Mesothelial cell of epicardium (in vitro differentiated cells): ENCODE results near the gene XCL1. TPM values are rescaled to one million over a fixed set of nuclear protein-coding genes. Genes with fewer than 3 reads are reported as not detected.

Experiments
- DNase-seq, 2 experiments: peaks; one replicate each; pipeline ENCODE4 v3.0.0; 2021; ENCODE audit warnings: low spot score in 2 of 2; ENCODE audit not compliant: unreplicated experiment in 2 of 2
- H3K27ac Mint-ChIP-seq: 2 replicates; pipeline ENCODE4 v1.8.0; 2021; ENCODE audit warnings: mixed read lengths
- H3K27me3 Mint-ChIP-seq: 2 replicates; pipeline ENCODE4 v1.8.0; 2021; ENCODE audit warnings: low read depth, mixed read lengths
- H3K36me3 Mint-ChIP-seq: 2 replicates; pipeline ENCODE4 v1.8.0; 2021; ENCODE audit warnings: mixed read lengths
- H3K4me1 Mint-ChIP-seq: 2 replicates; pipeline ENCODE4 v1.8.0; 2021; ENCODE audit warnings: mixed read lengths
- H3K4me3 Mint-ChIP-seq: 2 replicates; pipeline ENCODE4 v1.8.0; 2021; ENCODE audit warnings: mild to moderate bottlenecking, moderate library complexity, mixed read lengths
- H3K9me3 Mint-ChIP-seq: 2 replicates; pipeline ENCODE4 v1.8.0; 2021; ENCODE audit warnings: mixed read lengths
- total RNA-seq: library from RNA; stranded (reverse); gene quantifications from 3 replicates; pipeline ENCODE4 v1.2.1, GENCODE V29; 2021
- TF ChIP-seq, protein P1 (sequence below): fragments of 200-600 bp; sonication (generic); IDR thresholded peaks from one replicate; pipeline ENCODE4 v1.5.0; 2021; ENCODE audit warnings: antibody characterized with exemption; ENCODE audit not compliant: unreplicated experiment

The XCL1 gene
- total RNA-seq, 1 donor from 2014 or later, result 0.16 TPM

DNA sequence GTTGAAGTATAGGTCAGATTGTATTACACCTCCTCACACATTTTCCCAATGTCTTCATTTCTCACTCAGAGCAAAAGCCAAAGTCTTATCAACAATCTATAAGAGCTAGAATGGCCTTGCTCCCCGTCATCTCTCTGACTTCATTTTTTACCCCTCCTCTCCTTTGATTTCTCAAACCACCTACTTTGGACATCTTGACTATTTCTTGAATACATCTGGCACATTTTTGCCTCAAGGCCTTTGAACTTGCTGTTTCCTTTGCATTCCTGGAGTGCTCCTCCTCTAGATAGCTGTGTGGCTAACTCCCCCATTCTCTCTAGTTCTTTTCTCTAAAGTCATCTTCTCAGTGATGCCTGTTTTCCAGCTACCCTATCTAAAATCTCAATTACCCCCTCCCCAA lies 25.4 kb upstream of the XCL1 start:
- no peaks in the 10 kb centered on the region for H3K27me3 Mint-ChIP-seq
- TF ChIP-seq, protein P1, sequence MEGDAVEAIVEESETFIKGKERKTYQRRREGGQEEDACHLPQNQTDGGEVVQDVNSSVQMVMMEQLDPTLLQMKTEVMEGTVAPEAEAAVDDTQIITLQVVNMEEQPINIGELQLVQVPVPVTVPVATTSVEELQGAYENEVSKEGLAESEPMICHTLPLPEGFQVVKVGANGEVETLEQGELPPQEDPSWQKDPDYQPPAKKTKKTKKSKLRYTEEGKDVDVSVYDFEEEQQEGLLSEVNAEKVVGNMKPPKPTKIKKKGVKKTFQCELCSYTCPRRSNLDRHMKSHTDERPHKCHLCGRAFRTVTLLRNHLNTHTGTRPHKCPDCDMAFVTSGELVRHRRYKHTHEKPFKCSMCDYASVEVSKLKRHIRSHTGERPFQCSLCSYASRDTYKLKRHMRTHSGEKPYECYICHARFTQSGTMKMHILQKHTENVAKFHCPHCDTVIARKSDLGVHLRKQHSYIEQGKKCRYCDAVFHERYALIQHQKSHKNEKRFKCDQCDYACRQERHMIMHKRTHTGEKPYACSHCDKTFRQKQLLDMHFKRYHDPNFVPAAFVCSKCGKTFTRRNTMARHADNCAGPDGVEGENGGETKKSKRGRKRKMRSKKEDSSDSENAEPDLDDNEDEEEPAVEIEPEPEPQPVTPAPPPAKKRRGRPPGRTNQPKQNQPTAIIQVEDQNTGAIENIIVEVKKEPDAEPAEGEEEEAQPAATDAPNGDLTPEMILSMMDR, result no peak
- H3K27ac Mint-ChIP-seq, result peak overlapping the region; percentile 32
- peaks cover 23% of the 10 kb centered on the region for H3K9me3 Mint-ChIP-seq
- no peak for DNase-seq
- peaks cover 13% of the 10 kb centered on the region for H3K4me1 Mint-ChIP-seq
- H3K36me3 Mint-ChIP-seq, result peaks cover 7% of the 10 kb centered on the region
- no peak overlapping the region for H3K4me3 Mint-ChIP-seq

GRCh38 chr1:168551688-168552087 lies 24.7 kb upstream of the XCL1 start:
- H3K27ac Mint-ChIP-seq, result no peak overlapping the region
- no peaks in the 10 kb centered on the region for H3K27me3 Mint-ChIP-seq
- H3K36me3 Mint-ChIP-seq, result peaks cover 7% of the 10 kb centered on the region
- peaks cover 16% of the 10 kb centered on the region for H3K9me3 Mint-ChIP-seq
- TF ChIP-seq, protein P1, result no peak
- DNase-seq, result no peak
- H3K4me3 Mint-ChIP-seq, result no peak overlapping the region
- H3K4me1 Mint-ChIP-seq, result peaks cover 16% of the 10 kb centered on the region

DNA sequence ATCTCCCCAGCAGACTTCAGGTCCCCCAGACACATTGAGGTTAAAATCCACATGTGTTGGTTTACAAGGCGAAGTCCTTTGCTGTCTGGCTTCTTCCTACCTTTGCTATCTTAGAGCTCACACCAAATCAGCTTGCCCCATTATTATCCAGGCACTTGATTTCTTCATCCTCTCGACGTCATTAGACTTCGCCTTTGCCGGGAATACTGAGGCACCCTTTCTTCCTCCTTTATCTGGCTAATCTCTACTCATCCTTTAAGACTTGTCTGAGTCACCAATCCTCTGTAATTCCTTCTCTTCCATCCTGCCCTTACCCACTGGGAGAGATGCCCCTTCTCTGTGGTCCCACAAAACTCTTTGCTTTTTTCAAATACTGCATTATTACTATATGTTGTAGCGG lies 23.4 kb upstream of the XCL1 start:
- H3K27ac Mint-ChIP-seq, result no peak overlapping the region
- no peaks in the 10 kb centered on the region for H3K27me3 Mint-ChIP-seq
- TF ChIP-seq, protein P1, result no peak
- H3K4me1 Mint-ChIP-seq, result peaks cover 17% of the 10 kb centered on the region
- H3K4me3 Mint-ChIP-seq, result no peak overlapping the region
- H3K36me3 Mint-ChIP-seq, result peaks cover 4% of the 10 kb centered on the region
- peaks cover 10% of the 10 kb centered on the region for H3K9me3 Mint-ChIP-seq
- no peak for DNase-seq

DNA sequence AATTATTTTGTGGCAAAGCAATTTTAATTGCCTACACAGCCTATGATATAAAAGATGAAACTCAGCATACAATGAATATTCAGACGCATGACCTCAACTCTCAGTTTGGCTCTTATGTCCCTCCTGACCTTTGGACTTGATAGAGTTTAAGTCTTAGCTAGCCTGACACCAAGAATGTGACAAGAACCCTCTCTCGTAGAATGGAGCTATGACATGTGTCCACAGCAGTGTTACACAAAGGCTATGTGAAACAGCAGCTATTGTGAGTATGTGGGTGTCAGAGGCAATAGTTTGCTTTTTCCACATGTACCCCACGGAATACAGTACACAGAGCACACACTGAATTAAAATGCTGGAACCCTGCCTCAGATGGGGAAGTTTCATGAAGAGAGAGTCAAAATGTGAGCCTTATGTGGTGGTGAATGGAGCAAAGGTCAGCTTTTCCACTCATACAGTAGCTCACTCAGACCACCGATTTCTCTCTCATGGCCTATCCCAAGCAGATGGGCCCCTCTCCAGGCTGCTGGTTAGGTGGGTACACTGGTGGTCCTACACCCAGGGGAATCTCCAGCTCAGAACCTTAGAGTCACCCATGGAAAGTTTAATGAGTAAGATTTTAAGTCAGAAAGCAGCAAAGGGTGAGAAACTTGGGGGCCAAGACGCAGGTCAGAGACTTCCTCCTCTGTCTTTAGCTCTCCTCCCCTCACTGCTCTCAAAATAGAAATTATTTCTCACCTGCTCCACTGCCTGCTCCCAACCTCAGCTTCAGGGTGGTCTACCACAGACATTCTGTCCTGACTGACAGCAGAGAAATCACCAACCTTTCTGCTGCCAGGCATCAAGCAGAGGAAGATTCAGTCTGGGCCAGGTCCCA lies 22.5 kb upstream of the XCL1 start:
- TF ChIP-seq, protein P1, result no peak
- Mint-ChIP-seq H3K4me1 (peaks cover 17% of the 10 kb centered on the region), H3K27ac (no peak overlapping the region), H3K9me3 (peaks cover 6% of the 10 kb centered on the region), H3K36me3 (no peaks in the 10 kb centered on the region), H3K4me3 (no peak overlapping the region), H3K27me3 (no peaks in the 10 kb centered on the region)
- no peak for DNase-seq

- Mint-ChIP-seq H3K4me1 (peaks cover 17% of the 10 kb centered on the region), H3K36me3 (no peaks in the 10 kb centered on the region), H3K27me3 (no peaks in the 10 kb centered on the region), H3K27ac (no peak overlapping the region), H3K9me3 (peaks cover 6% of the 10 kb centered on the region), H3K4me3 (no peak overlapping the region)
- no peak for DNase-seq
- TF ChIP-seq, protein P1, result no peak
Observed at GRCh38 chr1:168554603-168555483, 21.6 kb upstream of the XCL1 start.
